GM12878 (cell line): ENCODE measurements around the gene SPAG7. TPM values are rescaled to one million over a fixed set of nuclear protein-coding genes. Genes with fewer than 3 reads are reported as not detected.

Source experiments
- CBX3 ChIP-seq: fragments of 200-600 bp; sonication (generic); IDR thresholded peaks from 2 replicates; pipeline ENCODE4 v1.6.1; 2016; ENCODE audit warnings: low read depth, borderline replicate concordance
- CREM ChIP-seq: IDR thresholded peaks from 2 replicates; pipeline ENCODE4 v1.6.1; 2014; ENCODE audit warnings: antibody characterized with exemption, low read depth
- FOXK2 ChIP-seq: fragments of 450-650 bp; IDR thresholded peaks from 2 replicates; pipeline ENCODE4 v1.6.1; 2017; ENCODE audit warnings: mild to moderate bottlenecking, moderate library complexity
- GABPA ChIP-seq: IDR thresholded peaks from 2 replicates; pipeline ENCODE4 v1.6.1; 2014; ENCODE audit warnings: antibody characterized with exemption, low read depth, mild to moderate bottlenecking, inconsistent platforms
- GATAD2B ChIP-seq: fragments of 450-650 bp; conservative IDR thresholded peaks from 2 replicates; pipeline ENCODE4 v1.6.1; 2017; ENCODE audit warnings: low read depth, mild to moderate bottlenecking, moderate library complexity
- HDAC6 ChIP-seq: fragments of 200-600 bp; sonication (generic); IDR thresholded peaks from one replicate; pipeline ENCODE4 v1.8.0; 2017; ENCODE audit warnings: antibody characterized with exemption; ENCODE audit not compliant: unreplicated experiment
- HDGF ChIP-seq: fragments of 450-650 bp; IDR thresholded peaks from 2 replicates; pipeline ENCODE4 v1.6.1; 2016; ENCODE audit warnings: antibody characterized with exemption
- KAT2A ChIP-seq: conservative IDR thresholded peaks from 2 replicates; pipeline ENCODE4 v1.6.1; 2011; ENCODE audit warnings: low read depth, low read length; ENCODE audit not compliant: control insufficient read depth
- NFXL1 ChIP-seq: fragments of 450-650 bp; IDR thresholded peaks from 2 replicates; pipeline ENCODE4 v1.6.1; 2017; ENCODE audit warnings: antibody characterized with exemption, mild to moderate bottlenecking, borderline replicate concordance
- NRF1 ChIP-seq: conservative IDR thresholded peaks from 2 replicates; pipeline ENCODE4 v1.6.1; 2011; ENCODE audit warnings: mild to moderate bottlenecking, low read depth, low read length, improper control_type of control experiment
- POLR2AphosphoS5 ChIP-seq: IDR thresholded peaks from 2 replicates; pipeline ENCODE4 v1.6.1; 2011; ENCODE audit warnings: mild to moderate bottlenecking, low read length, inconsistent platforms
- RBBP5 ChIP-seq: fragments of 200-600 bp; sonication (generic); conservative IDR thresholded peaks from 2 replicates; pipeline ENCODE4 v1.6.1; 2016
- SPI1 ChIP-seq: IDR thresholded peaks from 2 replicates; pipeline ENCODE4 v1.6.1; 2011; ENCODE audit warnings: low read depth, mild to moderate bottlenecking, low read length, moderate library complexity, borderline replicate concordance; ENCODE audit not compliant: insufficient read depth
- STAT3 ChIP-seq: IDR thresholded peaks from 2 replicates; pipeline ENCODE4 v1.6.1; 2011; ENCODE audit warnings: low read depth, low read length, improper control_type of control experiment
- TAF1 ChIP-seq: IDR thresholded peaks from 2 replicates; pipeline ENCODE4 v1.6.1; 2011; ENCODE audit warnings: mild to moderate bottlenecking, low read depth, low read length, borderline replicate concordance
- TCF7 ChIP-seq: IDR thresholded peaks from 2 replicates; pipeline ENCODE4 v1.6.1; 2014; ENCODE audit warnings: antibody characterized with exemption, borderline replicate concordance
- polyA plus RNA-seq, 11 experiments: library from polyadenylated mRNA; depleted of rRNA in 4 of 11; unstranded in 6 of 11; stranded (reverse) in 5 of 11; fragments of >200 nt; fragmentation: Nextera tagmentation in 4 of 11; fragmentation: Illumina TruSeq in 1 of 11; extraction: Ambion mirVana in 4 of 11; extraction: Trizol in 1 of 11; gene quantifications; 1 replicate in 1 of 11; 2 replicates in 10 of 11; pipeline versions ENCODE4 v1.2.1 to v1.2.3, GENCODE V29; 2011 to 2016; ENCODE audit warnings: inconsistent platforms in 2 of 11, missing spikeins in 2 of 11, low read depth in 1 of 11
- total RNA-seq, 4 experiments: library from RNA; depleted of rRNA in 3 of 4; stranded (reverse); fragments of >200 nt in 3 of 4; fragmentation: Illumina TruSeq in 1 of 4; extraction: Trizol in 1 of 4; gene quantifications; 2 replicates each; pipeline versions ENCODE4 v1.2.1 to v1.2.3, GENCODE V29; 2013 to 2021
- TF ChIP-seq, protein P1 (sequence below): fragments of 150-350 bp; IDR thresholded peaks from 2 replicates; pipeline ENCODE4 v1.6.1; 2016; ENCODE audit warnings: low read depth, low read length
- TF ChIP-seq, protein P2 (sequence below): IDR thresholded peaks from 2 replicates; pipeline ENCODE4 v1.6.1; 2012; ENCODE audit warnings: low read length, inconsistent platforms
- TF ChIP-seq, protein P3 (sequence below): fragments of 450-650 bp; IDR thresholded peaks from 2 replicates; pipeline ENCODE4 v1.6.1; 2014; ENCODE audit warnings: mild to moderate bottlenecking
- TF ChIP-seq, protein P4 (sequence below): fragments of 450-650 bp; formaldehyde crosslinking; IDR thresholded peaks from 2 replicates; pipeline ENCODE4 v1.5.0; 2022; ENCODE audit warnings: mild to moderate bottlenecking, missing genetic modification characterization
- TF ChIP-seq, protein P5 (sequence below): IDR thresholded peaks from 2 replicates; pipeline ENCODE4 v1.6.1; 2011; ENCODE audit warnings: borderline replicate concordance, low read depth, mild to moderate bottlenecking, moderate library complexity, mixed read lengths, low read length; ENCODE audit not compliant: insufficient read depth; ENCODE audit errors: extremely low read length

Gene SPAG7
- total and polyA plus RNA-seq, 10 of the 15 experiments (the other 5 are each of a cell fraction or from before 2014, with no cell fraction given) = 7.9 to 146 (median 88.7) TPM

DNA sequence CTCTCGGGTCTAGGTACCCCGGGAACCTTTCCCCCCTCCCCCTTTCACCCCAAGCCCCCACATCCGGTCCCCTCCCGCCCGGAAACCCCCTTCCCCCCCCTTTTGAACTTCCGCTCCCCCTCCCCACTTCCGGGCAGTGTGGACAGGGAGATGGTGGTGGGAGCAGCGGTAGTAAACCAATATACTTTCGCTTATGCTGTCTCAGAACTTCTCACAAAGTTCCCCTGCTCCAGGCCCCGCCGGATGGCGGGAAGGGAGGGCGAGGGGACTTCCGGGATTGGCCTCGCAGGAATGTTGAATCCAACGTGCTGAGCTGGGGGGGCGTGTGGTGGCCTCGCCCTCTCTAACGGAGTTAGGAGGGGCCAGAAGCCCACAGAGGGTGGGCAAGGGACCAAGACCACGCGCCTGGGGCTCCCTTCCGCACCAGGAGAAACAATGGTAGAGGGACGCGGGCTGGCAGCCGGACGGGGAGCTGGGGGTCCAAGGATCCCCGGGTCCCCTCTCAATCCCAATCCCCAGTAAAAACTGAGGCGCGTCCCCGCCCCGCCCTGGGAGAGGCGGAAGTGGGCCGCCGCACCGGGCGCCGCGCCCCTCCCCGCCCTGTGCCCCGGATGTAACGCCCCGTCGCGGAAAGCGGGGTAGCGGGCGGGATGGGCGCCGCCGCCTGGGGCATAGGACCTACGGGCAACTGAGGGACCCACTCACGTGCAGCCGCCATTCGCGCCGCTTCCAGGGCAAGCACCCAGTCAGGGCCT, 20.0 kb downstream of the SPAG7 start (continued):
- TF ChIP-seq CREM (no peak), SPI1 (peak; percentile 46), TAF1 (peak; percentile 76), HDAC6 (no peak), KAT2A (no peak), NFXL1 (no peak), FOXK2 (no peak), STAT3 (no peak), GATAD2B (peak; percentile 69), HDGF (no peak; the same call in 1 of the 2 replicates), GABPA (no peak), RBBP5 (no peak), NRF1 (no peak), CBX3 (no peak), POLR2AphosphoS5 (peak; percentile 59), TCF7 (no peak)
- TF ChIP-seq, protein P1, sequence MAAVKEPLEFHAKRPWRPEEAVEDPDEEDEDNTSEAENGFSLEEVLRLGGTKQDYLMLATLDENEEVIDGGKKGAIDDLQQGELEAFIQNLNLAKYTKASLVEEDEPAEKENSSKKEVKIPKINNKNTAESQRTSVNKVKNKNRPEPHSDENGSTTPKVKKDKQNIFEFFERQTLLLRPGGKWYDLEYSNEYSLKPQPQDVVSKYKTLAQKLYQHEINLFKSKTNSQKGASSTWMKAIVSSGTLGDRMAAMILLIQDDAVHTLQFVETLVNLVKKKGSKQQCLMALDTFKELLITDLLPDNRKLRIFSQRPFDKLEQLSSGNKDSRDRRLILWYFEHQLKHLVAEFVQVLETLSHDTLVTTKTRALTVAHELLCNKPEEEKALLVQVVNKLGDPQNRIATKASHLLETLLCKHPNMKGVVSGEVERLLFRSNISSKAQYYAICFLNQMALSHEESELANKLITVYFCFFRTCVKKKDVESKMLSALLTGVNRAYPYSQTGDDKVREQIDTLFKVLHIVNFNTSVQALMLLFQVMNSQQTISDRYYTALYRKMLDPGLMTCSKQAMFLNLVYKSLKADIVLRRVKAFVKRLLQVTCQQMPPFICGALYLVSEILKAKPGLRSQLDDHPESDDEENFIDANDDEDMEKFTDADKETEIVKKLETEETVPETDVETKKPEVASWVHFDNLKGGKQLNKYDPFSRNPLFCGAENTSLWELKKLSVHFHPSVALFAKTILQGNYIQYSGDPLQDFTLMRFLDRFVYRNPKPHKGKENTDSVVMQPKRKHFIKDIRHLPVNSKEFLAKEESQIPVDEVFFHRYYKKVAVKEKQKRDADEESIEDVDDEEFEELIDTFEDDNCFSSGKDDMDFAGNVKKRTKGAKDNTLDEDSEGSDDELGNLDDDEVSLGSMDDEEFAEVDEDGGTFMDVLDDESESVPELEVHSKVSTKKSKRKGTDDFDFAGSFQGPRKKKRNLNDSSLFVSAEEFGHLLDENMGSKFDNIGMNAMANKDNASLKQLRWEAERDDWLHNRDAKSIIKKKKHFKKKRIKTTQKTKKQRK = no peak
- TF ChIP-seq, protein P2, sequence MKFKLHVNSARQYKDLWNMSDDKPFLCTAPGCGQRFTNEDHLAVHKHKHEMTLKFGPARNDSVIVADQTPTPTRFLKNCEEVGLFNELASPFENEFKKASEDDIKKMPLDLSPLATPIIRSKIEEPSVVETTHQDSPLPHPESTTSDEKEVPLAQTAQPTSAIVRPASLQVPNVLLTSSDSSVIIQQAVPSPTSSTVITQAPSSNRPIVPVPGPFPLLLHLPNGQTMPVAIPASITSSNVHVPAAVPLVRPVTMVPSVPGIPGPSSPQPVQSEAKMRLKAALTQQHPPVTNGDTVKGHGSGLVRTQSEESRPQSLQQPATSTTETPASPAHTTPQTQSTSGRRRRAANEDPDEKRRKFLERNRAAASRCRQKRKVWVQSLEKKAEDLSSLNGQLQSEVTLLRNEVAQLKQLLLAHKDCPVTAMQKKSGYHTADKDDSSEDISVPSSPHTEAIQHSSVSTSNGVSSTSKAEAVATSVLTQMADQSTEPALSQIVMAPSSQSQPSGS = no peak
- TF ChIP-seq, protein P3, sequence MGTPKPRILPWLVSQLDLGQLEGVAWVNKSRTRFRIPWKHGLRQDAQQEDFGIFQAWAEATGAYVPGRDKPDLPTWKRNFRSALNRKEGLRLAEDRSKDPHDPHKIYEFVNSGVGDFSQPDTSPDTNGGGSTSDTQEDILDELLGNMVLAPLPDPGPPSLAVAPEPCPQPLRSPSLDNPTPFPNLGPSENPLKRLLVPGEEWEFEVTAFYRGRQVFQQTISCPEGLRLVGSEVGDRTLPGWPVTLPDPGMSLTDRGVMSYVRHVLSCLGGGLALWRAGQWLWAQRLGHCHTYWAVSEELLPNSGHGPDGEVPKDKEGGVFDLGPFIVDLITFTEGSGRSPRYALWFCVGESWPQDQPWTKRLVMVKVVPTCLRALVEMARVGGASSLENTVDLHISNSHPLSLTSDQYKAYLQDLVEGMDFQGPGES = no peak
- TF ChIP-seq, protein P4, sequence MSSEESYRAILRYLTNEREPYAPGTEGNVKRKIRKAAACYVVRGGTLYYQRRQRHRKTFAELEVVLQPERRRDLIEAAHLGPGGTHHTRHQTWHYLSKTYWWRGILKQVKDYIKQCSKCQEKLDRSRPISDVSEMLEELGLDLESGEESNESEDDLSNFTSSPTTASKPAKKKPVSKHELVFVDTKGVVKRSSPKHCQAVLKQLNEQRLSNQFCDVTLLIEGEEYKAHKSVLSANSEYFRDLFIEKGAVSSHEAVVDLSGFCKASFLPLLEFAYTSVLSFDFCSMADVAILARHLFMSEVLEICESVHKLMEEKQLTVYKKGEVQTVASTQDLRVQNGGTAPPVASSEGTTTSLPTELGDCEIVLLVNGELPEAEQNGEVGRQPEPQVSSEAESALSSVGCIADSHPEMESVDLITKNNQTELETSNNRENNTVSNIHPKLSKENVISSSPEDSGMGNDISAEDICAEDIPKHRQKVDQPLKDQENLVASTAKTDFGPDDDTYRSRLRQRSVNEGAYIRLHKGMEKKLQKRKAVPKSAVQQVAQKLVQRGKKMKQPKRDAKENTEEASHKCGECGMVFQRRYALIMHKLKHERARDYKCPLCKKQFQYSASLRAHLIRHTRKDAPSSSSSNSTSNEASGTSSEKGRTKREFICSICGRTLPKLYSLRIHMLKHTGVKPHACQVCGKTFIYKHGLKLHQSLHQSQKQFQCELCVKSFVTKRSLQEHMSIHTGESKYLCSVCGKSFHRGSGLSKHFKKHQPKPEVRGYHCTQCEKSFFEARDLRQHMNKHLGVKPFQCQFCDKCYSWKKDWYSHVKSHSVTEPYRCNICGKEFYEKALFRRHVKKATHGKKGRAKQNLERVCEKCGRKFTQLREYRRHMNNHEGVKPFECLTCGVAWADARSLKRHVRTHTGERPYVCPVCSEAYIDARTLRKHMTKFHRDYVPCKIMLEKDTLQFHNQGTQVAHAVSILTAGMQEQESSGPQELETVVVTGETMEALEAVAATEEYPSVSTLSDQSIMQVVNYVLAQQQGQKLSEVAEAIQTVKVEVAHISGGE (CRISPR knock-in tag) = peak; percentile 52
- TF ChIP-seq, protein P5, sequence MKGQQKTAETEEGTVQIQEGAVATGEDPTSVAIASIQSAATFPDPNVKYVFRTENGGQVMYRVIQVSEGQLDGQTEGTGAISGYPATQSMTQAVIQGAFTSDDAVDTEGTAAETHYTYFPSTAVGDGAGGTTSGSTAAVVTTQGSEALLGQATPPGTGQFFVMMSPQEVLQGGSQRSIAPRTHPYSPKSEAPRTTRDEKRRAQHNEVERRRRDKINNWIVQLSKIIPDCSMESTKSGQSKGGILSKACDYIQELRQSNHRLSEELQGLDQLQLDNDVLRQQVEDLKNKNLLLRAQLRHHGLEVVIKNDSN = no peak
